ENCODE data around the gene LRP4.

DNA sequence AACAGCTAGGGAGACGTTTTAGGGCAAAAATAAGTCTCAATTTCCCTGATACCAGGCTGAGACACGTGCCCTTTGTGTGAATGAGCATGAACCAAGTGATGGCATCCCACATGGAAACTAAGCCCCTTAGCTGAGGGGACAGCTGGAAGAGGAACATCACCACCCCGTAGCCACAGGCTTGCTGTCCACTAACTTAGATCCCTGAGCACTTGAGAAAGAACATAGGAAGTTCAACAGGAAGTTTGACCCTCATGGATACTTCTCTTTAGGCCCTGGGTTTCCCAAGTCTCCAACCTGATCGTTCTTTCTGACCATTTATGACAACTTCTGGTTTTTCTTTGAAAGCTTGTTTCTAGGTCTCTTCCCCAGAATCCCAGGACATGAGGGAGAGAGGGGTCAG, 60.7 kb downstream of the LRP4 start:
- TF ChIP-seq, protein P1, sequence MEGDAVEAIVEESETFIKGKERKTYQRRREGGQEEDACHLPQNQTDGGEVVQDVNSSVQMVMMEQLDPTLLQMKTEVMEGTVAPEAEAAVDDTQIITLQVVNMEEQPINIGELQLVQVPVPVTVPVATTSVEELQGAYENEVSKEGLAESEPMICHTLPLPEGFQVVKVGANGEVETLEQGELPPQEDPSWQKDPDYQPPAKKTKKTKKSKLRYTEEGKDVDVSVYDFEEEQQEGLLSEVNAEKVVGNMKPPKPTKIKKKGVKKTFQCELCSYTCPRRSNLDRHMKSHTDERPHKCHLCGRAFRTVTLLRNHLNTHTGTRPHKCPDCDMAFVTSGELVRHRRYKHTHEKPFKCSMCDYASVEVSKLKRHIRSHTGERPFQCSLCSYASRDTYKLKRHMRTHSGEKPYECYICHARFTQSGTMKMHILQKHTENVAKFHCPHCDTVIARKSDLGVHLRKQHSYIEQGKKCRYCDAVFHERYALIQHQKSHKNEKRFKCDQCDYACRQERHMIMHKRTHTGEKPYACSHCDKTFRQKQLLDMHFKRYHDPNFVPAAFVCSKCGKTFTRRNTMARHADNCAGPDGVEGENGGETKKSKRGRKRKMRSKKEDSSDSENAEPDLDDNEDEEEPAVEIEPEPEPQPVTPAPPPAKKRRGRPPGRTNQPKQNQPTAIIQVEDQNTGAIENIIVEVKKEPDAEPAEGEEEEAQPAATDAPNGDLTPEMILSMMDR (IDR thresholded peaks at IDR 0.05): no peak
- TF ChIP-seq POLR2A (IDR thresholded peaks at IDR 0.05): no peak
